HUES48 (cell line): ENCODE results near the gene CTPS2.
"Not testable (repeated sequence)": the region's sequence is repeated elsewhere in the genome, so short reads cannot be mapped to it uniquely, and the experiment has no call there.

Experiments
- H3K27ac ChIP-seq: one replicate; pipeline ENCODE4 v1.7.0; 2013; ENCODE audit warnings: low read depth, low read length, inconsistent platforms
- H3K27me3 ChIP-seq: 2 replicates; pipeline ENCODE4 v1.6.1; 2013; ENCODE audit warnings: mild to moderate bottlenecking, low read length; ENCODE audit not compliant: control insufficient read depth, insufficient read depth
- H3K36me3 ChIP-seq: 2 replicates; pipeline ENCODE4 v1.6.1; 2013; ENCODE audit warnings: low read length; ENCODE audit not compliant: control insufficient read depth, insufficient read depth
- H3K4me1 ChIP-seq: 2 replicates; pipeline ENCODE4 v1.6.1; 2013; ENCODE audit warnings: mild to moderate bottlenecking, low read length; ENCODE audit not compliant: control insufficient read depth, insufficient read depth
- H3K4me3 ChIP-seq: 2 replicates; pipeline ENCODE4 v1.5.1; 2013; ENCODE audit warnings: mild to moderate bottlenecking, low read depth, low read length
- H3K9ac ChIP-seq: 2 replicates; pipeline ENCODE4 v1.6.1; 2013; ENCODE audit warnings: mild to moderate bottlenecking, low read depth, low read length, moderate library complexity
- H3K9me3 ChIP-seq: 2 replicates; pipeline ENCODE4 v1.6.1; 2013; ENCODE audit warnings: low read length; ENCODE audit not compliant: control insufficient read depth, insufficient read depth

Gene CTPS2

DNA sequence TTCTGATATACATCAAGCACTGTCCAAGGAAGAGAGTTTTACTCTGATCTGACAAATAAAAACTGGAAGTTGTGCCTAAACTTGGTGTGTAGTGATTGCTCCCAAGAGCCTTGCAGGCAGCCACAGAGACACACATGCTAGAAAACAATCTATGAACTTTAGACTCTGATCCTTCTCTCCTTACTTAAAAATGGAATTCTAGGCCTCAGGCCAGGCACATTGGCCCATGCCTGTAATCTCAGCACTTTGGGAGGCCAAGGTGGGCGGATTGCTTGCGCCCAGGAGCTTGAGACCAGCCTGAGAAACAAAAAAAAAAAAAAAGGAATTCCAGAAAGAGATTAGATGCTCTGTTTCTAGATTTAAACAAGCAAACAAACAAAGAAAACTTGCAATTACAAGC, 108.1 kb downstream of the CTPS2 start:
- 0 out of 2 replicates have a peak, but pooled peaks cover 10% of the 10 kb centered on the region for H3K4me1 ChIP-seq

DNA sequence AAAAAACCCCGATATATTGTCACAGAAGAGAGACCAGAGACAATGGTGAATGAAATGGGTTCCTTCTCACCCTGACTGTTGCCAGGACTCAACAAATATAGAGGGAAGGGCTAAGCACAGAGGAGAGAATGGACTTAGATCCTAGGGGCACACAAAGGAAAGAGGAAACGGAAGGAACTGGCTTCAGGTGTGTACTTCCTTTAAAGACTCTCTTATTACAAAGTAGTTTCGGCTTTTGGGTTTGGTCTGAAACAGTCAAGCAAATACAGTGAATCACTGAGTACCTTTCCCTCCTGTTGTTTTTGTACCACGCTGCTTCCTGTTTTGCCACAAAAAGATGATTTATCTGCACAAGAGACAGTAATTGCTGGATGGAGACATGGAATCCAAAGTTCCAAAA, 108.6 kb downstream of the CTPS2 start:
- Histone ChIP-seq H3K9ac (no peak overlapping the region), H3K4me1 (0 out of 2 replicates have a peak, but pooled peaks cover 10% of the 10 kb centered on the region), H3K36me3 (peaks cover 40% of the 10 kb centered on the region), H3K4me3 (no peak overlapping the region), H3K9me3 (no peaks in the 10 kb centered on the region), H3K27ac (no peak overlapping the region), H3K27me3 (no peaks in the 10 kb centered on the region)

More for the DNA sequence above, 108.1 kb downstream of the CTPS2 start:
- Histone ChIP-seq H3K9me3 (no peaks in the 10 kb centered on the region), H3K9ac (no peak overlapping the region), H3K27ac (no peak overlapping the region), H3K27me3 (no peaks in the 10 kb centered on the region), H3K36me3 (peaks cover 44% of the 10 kb centered on the region), H3K4me3 (no peak overlapping the region)

DNA sequence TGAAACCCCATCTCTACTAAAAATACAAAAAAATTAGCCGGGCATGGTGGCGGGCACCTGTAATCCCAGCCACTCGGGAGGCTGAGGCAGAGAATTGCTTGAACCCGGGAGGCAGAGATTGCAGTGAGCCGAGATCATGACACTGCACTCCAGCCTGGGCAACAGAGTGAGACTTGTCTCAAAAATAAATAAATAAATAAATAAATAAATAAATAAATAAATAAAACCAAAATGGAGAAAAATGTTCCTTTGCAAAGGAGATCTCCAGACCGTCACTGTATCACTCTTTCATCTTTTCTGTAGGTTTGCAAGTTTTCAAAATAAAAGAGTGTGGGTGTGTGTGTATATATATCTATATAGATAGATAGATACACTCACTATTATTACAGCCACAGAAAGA, 109.2 kb downstream of the CTPS2 start:
- H3K9me3 ChIP-seq, H3K4me3 ChIP-seq, H3K27me3 ChIP-seq, H3K4me1 ChIP-seq, H3K9ac ChIP-seq, H3K27ac ChIP-seq: not testable (repeated sequence)
- H3K36me3 ChIP-seq = peaks cover 34% of the 10 kb centered on the region

DNA sequence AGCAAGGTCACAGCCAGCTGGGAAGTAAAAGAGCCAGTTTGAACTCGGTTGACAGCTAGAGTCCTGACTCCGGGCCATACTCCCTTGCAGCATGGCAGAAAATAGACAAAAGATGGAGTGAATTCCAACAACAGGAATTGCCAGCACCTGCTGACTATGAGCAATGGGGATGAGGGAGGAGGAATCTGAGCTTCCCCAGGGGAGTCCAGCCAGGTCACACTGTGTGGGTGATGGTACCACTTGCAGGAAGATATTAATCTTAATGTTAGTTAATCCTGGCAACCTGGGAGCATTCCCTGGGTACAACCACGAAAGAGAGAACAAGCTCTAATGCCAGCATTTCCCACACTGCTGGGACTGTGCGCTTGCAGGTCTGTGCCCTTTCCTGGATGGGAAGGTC, 110.6 kb downstream of the CTPS2 start:
- Histone ChIP-seq H3K36me3 (peaks cover 25% of the 10 kb centered on the region), H3K9ac (no peak overlapping the region), H3K27ac (no peak overlapping the region), H3K9me3 (no peaks in the 10 kb centered on the region), H3K27me3 (no peaks in the 10 kb centered on the region), H3K4me1 (0 out of 2 replicates have a peak, but pooled peaks cover 10% of the 10 kb centered on the region), H3K4me3 (no peak overlapping the region)

GRCh38 chrX:16594490-16594889, 118.0 kb downstream of the CTPS2 start:
- no peak overlapping the region for H3K9ac ChIP-seq
- no peaks in the 10 kb centered on the region for H3K27me3 ChIP-seq
- H3K27ac ChIP-seq = no peak overlapping the region
- H3K4me1 ChIP-seq = 0 out of 2 replicates have a peak, but pooled peaks cover 4% of the 10 kb centered on the region
- no peaks in the 10 kb centered on the region for H3K9me3 ChIP-seq
- peaks cover 31% of the 10 kb centered on the region for H3K36me3 ChIP-seq
- no peak overlapping the region for H3K4me3 ChIP-seq

DNA sequence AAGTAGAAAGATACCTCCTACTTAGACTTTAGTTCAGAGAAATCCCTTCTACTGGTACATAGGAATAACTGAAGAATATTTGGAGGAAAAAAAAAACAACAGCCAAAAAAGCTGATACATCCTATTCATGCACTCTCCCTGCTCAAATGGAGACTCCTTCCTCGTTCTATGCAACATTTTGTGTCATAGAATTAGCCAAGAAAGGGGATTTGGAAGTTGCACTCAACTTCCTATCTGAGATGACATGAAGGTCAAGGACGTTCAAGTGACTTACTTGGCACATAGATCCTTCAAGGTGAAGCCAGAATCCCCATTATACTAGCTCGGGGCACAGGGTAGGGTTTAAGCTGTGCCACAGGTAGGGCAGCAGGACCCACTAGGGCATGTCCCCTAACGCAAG, 118.7 kb downstream of the CTPS2 start:
- Histone ChIP-seq H3K9ac (no peak overlapping the region), H3K4me1 (0 out of 2 replicates have a peak, but pooled peaks cover 4% of the 10 kb centered on the region), H3K4me3 (no peak overlapping the region)

DNA sequence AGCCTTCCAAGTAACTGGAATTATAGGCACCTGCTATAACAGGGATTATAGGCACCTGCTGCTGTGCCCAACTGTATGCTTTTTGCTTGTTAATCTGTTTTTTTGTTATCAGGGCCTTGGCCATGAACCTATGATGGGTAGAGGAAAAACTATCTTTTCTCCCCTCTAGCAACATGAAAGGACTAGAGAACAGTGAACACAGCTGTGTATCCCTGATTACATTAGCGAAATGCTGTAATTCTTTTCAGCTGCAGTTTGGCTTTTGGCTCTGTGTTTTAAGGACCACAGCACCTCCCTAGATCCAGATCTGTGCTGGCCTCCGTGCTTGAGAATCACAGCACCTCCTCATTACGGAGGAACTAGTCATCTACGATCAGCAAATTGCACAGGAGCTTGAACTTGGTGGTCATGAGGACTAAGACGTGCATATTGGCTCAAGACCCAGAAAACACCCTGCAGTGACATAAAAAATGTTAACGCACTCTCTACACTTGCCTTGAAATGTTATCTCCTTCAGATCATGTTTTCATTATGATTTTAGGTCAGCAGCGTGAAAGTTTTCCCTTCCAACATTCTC, 120.2 kb downstream of the CTPS2 start:
- Histone ChIP-seq H3K9ac (no peak overlapping the region), H3K4me3 (no peak overlapping the region), H3K9me3 (no peaks in the 10 kb centered on the region), H3K27ac (no peak overlapping the region), H3K36me3 (peaks cover 50% of the 10 kb centered on the region), H3K27me3 (no peaks in the 10 kb centered on the region), H3K4me1 (peaks cover 4% of the 10 kb centered on the region)

More for the DNA sequence above, 118.7 kb downstream of the CTPS2 start:
- Histone ChIP-seq H3K27ac (no peak overlapping the region), H3K36me3 (peaks cover 38% of the 10 kb centered on the region), H3K9me3 (no peaks in the 10 kb centered on the region), H3K27me3 (no peaks in the 10 kb centered on the region)

- Histone ChIP-seq H3K9ac (no peak overlapping the region), H3K4me1 (peaks cover 23% of the 10 kb centered on the region), H3K27ac (no peak overlapping the region), H3K4me3 (no peak overlapping the region), H3K9me3 (no peaks in the 10 kb centered on the region), H3K27me3 (no peaks in the 10 kb centered on the region), H3K36me3 (peaks cover 52% of the 10 kb centered on the region)
These were observed 122.6 kb downstream of the CTPS2 start for GRCh38 chrX:16589826-16590225.

DNA sequence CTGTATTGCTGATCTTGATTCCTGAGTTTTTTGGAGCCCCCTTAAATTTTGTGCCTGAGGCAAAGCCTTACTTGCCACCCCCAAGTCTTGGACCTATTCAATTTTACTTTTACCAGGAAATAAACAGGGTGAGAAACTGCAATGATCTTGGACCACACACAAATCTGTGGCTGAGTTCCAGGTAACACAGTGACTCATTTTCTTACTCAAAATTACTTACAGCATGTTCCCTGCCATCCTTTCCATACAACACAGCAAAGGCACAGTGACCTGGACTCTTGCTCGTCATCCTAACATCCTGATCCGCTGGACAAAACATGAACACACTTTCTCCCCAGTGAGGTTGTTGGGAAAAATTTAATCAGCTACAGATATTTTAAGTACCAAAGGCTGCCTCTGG, 123.3 kb downstream of the CTPS2 start:
- no peak overlapping the region for H3K4me3 ChIP-seq
- H3K27ac ChIP-seq = no peak overlapping the region
- H3K9me3 ChIP-seq = no peaks in the 10 kb centered on the region
- H3K27me3 ChIP-seq = no peaks in the 10 kb centered on the region
- H3K9ac ChIP-seq = no peak overlapping the region
- peaks cover 23% of the 10 kb centered on the region for H3K4me1 ChIP-seq
- peaks cover 50% of the 10 kb centered on the region for H3K36me3 ChIP-seq

GRCh38 chrX:16588266-16588665, 124.2 kb downstream of the CTPS2 start:
- H3K36me3 ChIP-seq = peaks cover 58% of the 10 kb centered on the region
- H3K27ac ChIP-seq = no peak overlapping the region
- no peak overlapping the region for H3K4me3 ChIP-seq
- peaks cover 23% of the 10 kb centered on the region for H3K4me1 ChIP-seq
- no peak overlapping the region for H3K9ac ChIP-seq
- H3K9me3 ChIP-seq = no peaks in the 10 kb centered on the region
- H3K27me3 ChIP-seq = no peaks in the 10 kb centered on the region

- H3K9me3 ChIP-seq = no peaks in the 10 kb centered on the region
- peaks cover 62% of the 10 kb centered on the region for H3K36me3 ChIP-seq
- H3K4me3 ChIP-seq = no peak overlapping the region
- no peaks in the 10 kb centered on the region for H3K27me3 ChIP-seq
- no peak overlapping the region for H3K27ac ChIP-seq
- no peak overlapping the region for H3K9ac ChIP-seq
- peaks cover 23% of the 10 kb centered on the region for H3K4me1 ChIP-seq
These were observed 124.6 kb downstream of the CTPS2 start for GRCh38 chrX:16587836-16588235.
